ENCODE results near the gene HPX. TPM values are rescaled to one million over a fixed set of nuclear protein-coding genes. Genes with fewer than 3 reads are reported as not detected.

Gene HPX
- total RNA-seq, 1 experiment from 2014 or later: 1.2 TPM

- H2AFZ ChIP-seq (ENCODE audit: low read length): no peak overlapping the region
- WGBS (ENCODE audit: extremely low coverage, insufficient read length, low lambda C conversion rate): no CpG with 5 or more reads among the region's 3 CpGs
- no peak overlapping the region for H3K4ac ChIP-seq (ENCODE audit: low read depth, low read length)
Measured at GRCh38 chr11:6452219-6452618, 11.4 kb upstream of the HPX start.

More at GRCh38 chr11:6452219-6452618, 11.4 kb upstream of the HPX start:
- no peak overlapping the region for H3K9ac ChIP-seq (ENCODE audit: extremely low read depth, insufficient read length, low read length)
- DNase-seq: no peak
- H3K14ac ChIP-seq (ENCODE audit: insufficient read depth, low read length): no peak overlapping the region
- H2BK15ac ChIP-seq (ENCODE audit: low read depth, low read length): no peak overlapping the region
- no peaks in the 10 kb centered on the region for H3K4me1 ChIP-seq (ENCODE audit: insufficient read depth, low read length)
- no peak overlapping the region for H2BK5ac ChIP-seq (ENCODE audit: insufficient read length, low read length)
- no peak overlapping the region for H3K4me2 ChIP-seq (ENCODE audit: insufficient read depth, insufficient read length, low read length)
- Mint-ChIP-seq H3K27ac (no peak overlapping the region), H3K27me3 (ENCODE audit: low read depth) (no peaks in the 10 kb centered on the region), H3K36me3 (ENCODE audit: insufficient read depth in 1 of 3, low read depth in 3 of 3) (peaks cover 0 to 17% (median 6%) of the 10 kb centered on the region in 3 experiments; a peak in 3 of 7 replicates), H3K4me3 (no peak overlapping the region), H3K9me3 (no peaks in the 10 kb centered on the region), H3K4me1 (no peaks in the 10 kb centered on the region)
- H3K18ac ChIP-seq (ENCODE audit: insufficient read length, low read depth, low read length): no peak overlapping the region
- H2BK20ac ChIP-seq (ENCODE audit: low read depth, low read length, poor library complexity, severe bottlenecking): no peak overlapping the region
- H3K79me1 ChIP-seq (ENCODE audit: insufficient read depth, low read depth, low read length, poor library complexity, severe bottlenecking): no peaks in the 10 kb centered on the region
- H4K5ac ChIP-seq (ENCODE audit: insufficient read length, low read depth, low read length): no peak overlapping the region
- H2BK12ac ChIP-seq (ENCODE audit: insufficient read length, low read depth, low read length): no peak overlapping the region
- H2AK5ac ChIP-seq (ENCODE audit: insufficient read length, low read length): no peak overlapping the region
- H3K23me2 ChIP-seq (ENCODE audit: insufficient read length, low read depth, low read length, poor library complexity, severe bottlenecking): no peaks in the 10 kb centered on the region
- H3T11ph ChIP-seq (ENCODE audit: low read length): no peak overlapping the region
- H3K27ac ChIP-seq (ENCODE audit: insufficient read length, low read depth, low read length): no peak overlapping the region
- no peak overlapping the region for H2BK120ac ChIP-seq (ENCODE audit: low read depth, low read length, poor library complexity, severe bottlenecking)
- H3K79me2 ChIP-seq (ENCODE audit: insufficient read depth, low read length): no peaks in the 10 kb centered on the region
- H3K23ac ChIP-seq (ENCODE audit: insufficient read length, low read depth, low read length): no peak overlapping the region
- no peaks in the 10 kb centered on the region for H3K27me3 ChIP-seq (ENCODE audit: insufficient read depth, low read length)
- H4K8ac ChIP-seq (replicated peaks; ENCODE audit: insufficient read length, low read depth, low read length): no peak overlapping the region
- H3K9me3 ChIP-seq (ENCODE audit: control insufficient read depth, low read depth, low read length): no peaks in the 10 kb centered on the region
- no peak for TF ChIP-seq CTCF (conservative IDR thresholded peaks at IDR 0.05)
- H4K20me1 ChIP-seq (ENCODE audit: control insufficient read depth, insufficient read depth, insufficient read length): no peaks in the 10 kb centered on the region
- no peak overlapping the region for H3K56ac ChIP-seq (ENCODE audit: insufficient read length, low read depth, low read length)
- no peak overlapping the region for H4K91ac ChIP-seq (ENCODE audit: insufficient read length, low read depth, low read length)
